HEK293T (cell line): ENCODE data around the gene DOCK2.

ENCODE experiments used
- CTCF ChIA-PET: fragments of 350-600 bp; formaldehyde crosslinking; extraction: SDS; loops from one replicate; lab custom pipeline; 2021; ENCODE audit warnings: antibody characterized with exemption, inconsistent platforms; lab: Yijun Ruan, JAX
- POLR2A ChIA-PET: fragments of 350-600 bp; formaldehyde crosslinking; extraction: SDS; loops from one replicate; lab custom pipeline; 2020; ENCODE audit warnings: antibody characterized with exemption, inconsistent platforms; lab: Yijun Ruan, JAX
- DNase-seq: peaks from one replicate; pipeline ENCODE4 v3.0.0; 2012; ENCODE audit warnings: mixed read lengths; ENCODE audit errors: extremely low spot score
- ARNT ChIP-seq: fragments of 450-650 bp; IDR thresholded peaks from 2 replicates; pipeline ENCODE4 v1.6.1; 2017; ENCODE audit warnings: mild to moderate bottlenecking
- BHLHE40 ChIP-seq: fragments of 450-650 bp; IDR thresholded peaks from 2 replicates; pipeline ENCODE4 v1.6.1; 2016; ENCODE audit warnings: mild to moderate bottlenecking, moderate library complexity, borderline replicate concordance
- CTBP1 ChIP-seq: fragments of 450-650 bp; IDR thresholded peaks from 2 replicates; pipeline ENCODE4 v1.6.1; 2016; ENCODE audit warnings: borderline replicate concordance
- ELF4 ChIP-seq: fragments of 450-650 bp; IDR thresholded peaks from 2 replicates; pipeline ENCODE4 v1.6.1; 2017; ENCODE audit warnings: antibody characterized with exemption
- FOXA1 ChIP-seq: fragments of 450-650 bp; IDR thresholded peaks from 2 replicates; pipeline ENCODE4 v1.6.1; 2016; ENCODE audit warnings: mild to moderate bottlenecking
- FOXK2 ChIP-seq: fragments of 450-650 bp; IDR thresholded peaks from 2 replicates; pipeline ENCODE4 v1.6.1; 2016; ENCODE audit warnings: mild to moderate bottlenecking
- FOXM1 ChIP-seq: fragments of 450-650 bp; IDR thresholded peaks from 2 replicates; pipeline ENCODE4 v1.6.1; 2017; ENCODE audit warnings: mild to moderate bottlenecking, borderline replicate concordance
- HDGF ChIP-seq: fragments of 450-650 bp; IDR thresholded peaks from 2 replicates; pipeline ENCODE4 v1.6.1; 2017; ENCODE audit warnings: antibody characterized with exemption, borderline replicate concordance
- L3MBTL2 ChIP-seq: fragments of 450-650 bp; conservative IDR thresholded peaks from 2 replicates; pipeline ENCODE4 v1.6.1; 2016; ENCODE audit warnings: mild to moderate bottlenecking
- LEF1 ChIP-seq: fragments of 450-650 bp; IDR thresholded peaks from 2 replicates; pipeline ENCODE4 v1.6.1; 2017; ENCODE audit warnings: mild to moderate bottlenecking, borderline replicate concordance
- NFRKB ChIP-seq: fragments of 450-650 bp; IDR thresholded peaks from 2 replicates; pipeline ENCODE4 v1.6.1; 2016; ENCODE audit warnings: mild to moderate bottlenecking, moderate library complexity
- SP1 ChIP-seq: fragments of 450-650 bp; IDR thresholded peaks from 2 replicates; pipeline ENCODE4 v1.6.1; 2017
- SUZ12 ChIP-seq: fragments of 450-650 bp; IDR thresholded peaks from 2 replicates; pipeline ENCODE4 v1.6.1; 2016; ENCODE audit warnings: mild to moderate bottlenecking
- TARDBP ChIP-seq: fragments of 450-650 bp; IDR thresholded peaks from 2 replicates; pipeline ENCODE4 v1.6.1; 2016
- ZNF384 ChIP-seq: fragments of 450-650 bp; IDR thresholded peaks from 2 replicates; pipeline ENCODE4 v1.6.1; 2016
- TF ChIP-seq, protein P1 (sequence below): fragments of 450-650 bp; IDR thresholded peaks from 2 replicates; pipeline ENCODE4 v1.6.1; 2016

Gene DOCK2

GRCh38 chr5:169798906-169799660, 162.0 kb downstream of the DOCK2 start:
- ChIA-PET POLR2A (no interaction called here), CTCF (no interaction called here)
- DNase-seq, result no peak
- no peak for TF ChIP-seq NFRKB
- TF ChIP-seq FOXA1, result no peak
- no peak for TF ChIP-seq SUZ12
- TF ChIP-seq BHLHE40, result no peak
- TF ChIP-seq SP1, result no peak
- no peak for TF ChIP-seq HDGF
- no peak for TF ChIP-seq CTBP1
- TF ChIP-seq FOXK2, result no peak
- TF ChIP-seq ARNT, result no peak
- TF ChIP-seq, protein P1, sequence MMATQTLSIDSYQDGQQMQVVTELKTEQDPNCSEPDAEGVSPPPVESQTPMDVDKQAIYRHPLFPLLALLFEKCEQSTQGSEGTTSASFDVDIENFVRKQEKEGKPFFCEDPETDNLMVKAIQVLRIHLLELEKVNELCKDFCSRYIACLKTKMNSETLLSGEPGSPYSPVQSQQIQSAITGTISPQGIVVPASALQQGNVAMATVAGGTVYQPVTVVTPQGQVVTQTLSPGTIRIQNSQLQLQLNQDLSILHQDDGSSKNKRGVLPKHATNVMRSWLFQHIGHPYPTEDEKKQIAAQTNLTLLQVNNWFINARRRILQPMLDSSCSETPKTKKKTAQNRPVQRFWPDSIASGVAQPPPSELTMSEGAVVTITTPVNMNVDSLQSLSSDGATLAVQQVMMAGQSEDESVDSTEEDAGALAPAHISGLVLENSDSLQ, result no peak

- TF ChIP-seq ELF4 (no peak), FOXM1 (no peak), CTBP1 (no peak), HDGF (no peak), L3MBTL2 (no peak), FOXK2 (no peak), SP1 (no peak), TARDBP (no peak)
- ChIA-PET POLR2A (no interaction called here), CTCF (no interaction called here)
- DNase-seq, result no peak
Measured at GRCh38 chr5:169801324-169801777, 164.3 kb downstream of the DOCK2 start.

- TF ChIP-seq ZNF384 (no peak), FOXK2 (no peak), ARNT (no peak), LEF1 (no peak), FOXM1 (no peak), HDGF (no peak), FOXA1 (no peak), SUZ12 (no peak), L3MBTL2 (no peak), NFRKB (no peak), ELF4 (no peak), BHLHE40 (no peak), TARDBP (no peak), SP1 (no peak), CTBP1 (no peak)
- TF ChIP-seq, protein P1, result no peak
- DNase-seq, result no peak
- ChIA-PET CTCF (no interaction called here), POLR2A (no interaction called here)
Measured at GRCh38 chr5:169801781-169802180, 164.7 kb downstream of the DOCK2 start.

DNA sequence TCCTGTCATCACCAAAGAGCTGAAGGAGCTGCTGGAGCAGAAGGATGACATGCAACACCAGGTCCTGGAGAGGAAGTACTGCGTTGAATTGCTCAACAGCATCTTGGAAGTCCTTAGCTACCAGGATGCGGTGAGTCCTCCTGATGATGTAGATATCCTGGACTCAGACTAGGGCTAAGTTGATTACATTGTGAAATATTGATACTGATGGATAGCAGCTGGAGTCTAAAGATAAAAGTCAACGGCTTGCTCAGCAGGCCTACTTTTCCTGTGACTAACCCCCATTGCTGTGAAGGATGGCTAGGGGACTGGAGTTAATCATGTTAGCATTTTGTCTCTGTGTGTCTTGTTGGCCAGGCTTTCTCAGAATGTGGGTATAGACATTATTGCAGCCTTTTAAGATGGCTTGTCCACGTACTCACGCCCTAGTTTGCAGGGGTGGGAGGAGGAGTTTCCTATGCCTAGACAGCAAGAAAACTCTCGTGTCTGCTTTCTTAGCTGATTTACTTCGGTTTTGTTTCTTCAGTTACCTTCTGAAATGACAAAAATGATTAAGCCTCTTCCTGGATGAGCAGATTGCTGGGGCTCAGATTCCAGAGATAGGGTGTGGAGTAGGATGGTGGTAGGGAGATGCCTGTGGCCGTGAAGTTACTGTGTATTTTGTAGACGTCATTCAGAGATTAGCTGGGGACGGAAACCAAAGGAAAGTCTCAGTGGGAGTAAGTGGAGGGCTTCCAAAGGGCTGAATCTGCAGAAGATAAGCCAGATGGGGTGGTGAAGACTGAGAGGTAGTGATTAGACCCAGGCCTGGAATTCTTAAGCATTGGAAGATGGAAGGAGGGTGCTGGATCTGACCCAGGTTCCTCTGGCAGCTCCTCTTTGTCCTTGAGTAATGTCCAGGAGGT, 166.3 kb downstream of the DOCK2 start:
- CTCF ChIA-PET, result interaction anchor here (0.6 kb wide), 1 partner anchor 122 kb away, joined by 3 read pairs; no protein-coding TSS in a partner anchor
- TF ChIP-seq, protein P1, result no peak
- TF ChIP-seq FOXM1 (no peak), SP1 (no peak), ZNF384 (no peak), NFRKB (no peak), ARNT (no peak), L3MBTL2 (no peak), HDGF (no peak), SUZ12 (no peak), LEF1 (no peak), FOXK2 (no peak), TARDBP (no peak), BHLHE40 (no peak), ELF4 (no peak), FOXA1 (no peak)
- POLR2A ChIA-PET, result no interaction called here
- no peak for DNase-seq

DNA sequence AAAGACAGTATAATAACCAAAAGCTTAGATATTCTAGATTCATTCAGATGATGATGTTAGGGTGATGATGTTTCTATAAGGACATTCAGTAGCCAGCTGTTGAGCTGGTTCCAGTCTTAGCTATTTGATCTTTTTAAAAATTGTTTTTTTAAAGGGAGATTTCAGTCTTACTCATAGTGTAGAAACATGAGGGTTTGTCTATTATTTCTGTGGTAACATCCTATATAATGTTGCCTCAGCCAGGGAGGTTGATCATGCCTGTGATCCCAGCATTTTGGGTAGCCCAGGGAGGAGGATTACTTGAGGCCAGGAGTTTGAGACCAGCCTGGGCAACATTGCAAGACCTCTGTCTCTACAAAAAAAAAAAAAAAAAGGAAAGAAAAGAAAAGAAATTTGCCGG, 167.8 kb downstream of the DOCK2 start:
- ChIA-PET POLR2A (no interaction called here), CTCF (no interaction called here)
- TF ChIP-seq HDGF, result no peak
- no peak for TF ChIP-seq LEF1
- TF ChIP-seq, protein P1, result no peak
- TF ChIP-seq NFRKB, result no peak
- no peak for TF ChIP-seq ELF4
- no peak for TF ChIP-seq CTBP1
- TF ChIP-seq FOXK2, result no peak
- TF ChIP-seq SUZ12, result no peak
- TF ChIP-seq L3MBTL2, result no peak
- no peak for TF ChIP-seq SP1
- no peak for DNase-seq
